ENCODE measurements around the gene LRFN3.
"Not testable (repeated sequence)": the region's sequence is repeated elsewhere in the genome, so short reads cannot be mapped to it uniquely, and the experiment has no call there.

The LRFN3 gene

GRCh38 chr19:35960432-35960972 lies 24.3 kb downstream of the LRFN3 start:
- H3K9me3 ChIP-seq (ENCODE audit: insufficient read depth, low read depth, low read length), result no peaks in the 10 kb centered on the region
- H3K9ac ChIP-seq (ENCODE audit: low read depth, low read length), result no peak overlapping the region
- H3K36me3 ChIP-seq (ENCODE audit: insufficient read depth, low read depth, low read length), result no peaks in the 10 kb centered on the region
- no peak overlapping the region for H3K4me3 ChIP-seq (ENCODE audit: low read length)
- no peaks in the 10 kb centered on the region for H3K4me1 ChIP-seq (ENCODE audit: insufficient read depth, low read length)
- H3K27me3 ChIP-seq (ENCODE audit: insufficient read depth, low read length), result peaks cover 63% of the 10 kb centered on the region
- no peak overlapping the region for H3K27ac ChIP-seq (ENCODE audit: low read length)

GRCh38 chr19:35963514-35963913 lies 27.3 kb downstream of the LRFN3 start:
- H3K4me1 ChIP-seq (ENCODE audit: insufficient read depth, low read length), result no peaks in the 10 kb centered on the region
- no peak overlapping the region for H3K9ac ChIP-seq (ENCODE audit: low read depth, low read length)
- H3K36me3 ChIP-seq (ENCODE audit: insufficient read depth, low read depth, low read length), result no peaks in the 10 kb centered on the region
- no peak overlapping the region for H3K27ac ChIP-seq (ENCODE audit: low read length)
- H3K4me3 ChIP-seq (ENCODE audit: low read length), result no peak overlapping the region
- H3K9me3 ChIP-seq (ENCODE audit: insufficient read depth, low read depth, low read length), result no peaks in the 10 kb centered on the region
- H3K27me3 ChIP-seq (ENCODE audit: insufficient read depth, low read length), result peaks cover 43% of the 10 kb centered on the region

GRCh38 chr19:35966771-35967170 lies 30.6 kb downstream of the LRFN3 start:
- no peaks in the 10 kb centered on the region for H3K4me1 ChIP-seq (ENCODE audit: insufficient read depth, low read length)
- H3K27me3 ChIP-seq (ENCODE audit: insufficient read depth, low read length), result peaks cover 11% of the 10 kb centered on the region

GRCh38 chr19:35973487-35973886 lies 37.3 kb downstream of the LRFN3 start:
- no peaks in the 10 kb centered on the region for H3K9me3 ChIP-seq (ENCODE audit: insufficient read depth, low read depth, low read length)
- H3K27ac ChIP-seq (ENCODE audit: low read length), result no peak overlapping the region
- H3K36me3 ChIP-seq (ENCODE audit: insufficient read depth, low read depth, low read length), result no peaks in the 10 kb centered on the region
- H3K4me3 ChIP-seq (ENCODE audit: low read length), result no peak overlapping the region
- no peaks in the 10 kb centered on the region for H3K27me3 ChIP-seq (ENCODE audit: insufficient read depth, low read length)
- no peak overlapping the region for H3K9ac ChIP-seq (ENCODE audit: low read depth, low read length)
- H3K4me1 ChIP-seq (ENCODE audit: insufficient read depth, low read length), result no peaks in the 10 kb centered on the region

More at GRCh38 chr19:35966771-35967170, 30.6 kb downstream of the LRFN3 start:
- H3K4me3 ChIP-seq (ENCODE audit: low read length), result no peak overlapping the region
- H3K27ac ChIP-seq (ENCODE audit: low read length), result no peak overlapping the region
- no peaks in the 10 kb centered on the region for H3K36me3 ChIP-seq (ENCODE audit: insufficient read depth, low read depth, low read length)
- no peaks in the 10 kb centered on the region for H3K9me3 ChIP-seq (ENCODE audit: insufficient read depth, low read depth, low read length)
- no peak overlapping the region for H3K9ac ChIP-seq (ENCODE audit: low read depth, low read length)

- Histone ChIP-seq H3K4me1 (ENCODE audit: insufficient read depth, low read length) (no peaks in the 10 kb centered on the region), H3K9ac (ENCODE audit: low read depth, low read length) (no peak overlapping the region), H3K4me3 (ENCODE audit: low read length) (no peak overlapping the region), H3K27ac (ENCODE audit: low read length) (no peak overlapping the region), H3K9me3 (ENCODE audit: insufficient read depth, low read depth, low read length) (no peaks in the 10 kb centered on the region), H3K36me3 (ENCODE audit: insufficient read depth, low read depth, low read length) (no peaks in the 10 kb centered on the region), H3K27me3 (ENCODE audit: insufficient read depth, low read length) (0 out of 2 replicates have a peak, but pooled peaks cover 4% of the 10 kb centered on the region)
Measured at GRCh38 chr19:35975608-35976214, 39.5 kb downstream of the LRFN3 start.

- no peaks in the 10 kb centered on the region for H3K36me3 ChIP-seq (ENCODE audit: insufficient read depth, low read depth, low read length)
- H3K27ac ChIP-seq (ENCODE audit: low read length), result no peak overlapping the region
- H3K27me3 ChIP-seq (ENCODE audit: insufficient read depth, low read length), result peaks cover 7% of the 10 kb centered on the region; the same call in 1 of the 2 replicates
- no peak overlapping the region for H3K9ac ChIP-seq (ENCODE audit: low read depth, low read length)
- no peaks in the 10 kb centered on the region for H3K4me1 ChIP-seq (ENCODE audit: insufficient read depth, low read length)
- H3K4me3 ChIP-seq (ENCODE audit: low read length), result no peak overlapping the region
- no peaks in the 10 kb centered on the region for H3K9me3 ChIP-seq (ENCODE audit: insufficient read depth, low read depth, low read length)
Measured at GRCh38 chr19:35977446-35978222, 41.5 kb downstream of the LRFN3 start.

GRCh38 chr19:35978271-35978670 lies 42.1 kb downstream of the LRFN3 start:
- H3K27me3 ChIP-seq (ENCODE audit: insufficient read depth, low read length), result peaks cover 11% of the 10 kb centered on the region; the same call in 1 of the 2 replicates
- H3K9ac ChIP-seq (ENCODE audit: low read depth, low read length), result no peak overlapping the region
- no peak overlapping the region for H3K4me3 ChIP-seq (ENCODE audit: low read length)
- no peaks in the 10 kb centered on the region for H3K36me3 ChIP-seq (ENCODE audit: insufficient read depth, low read depth, low read length)
- H3K4me1 ChIP-seq (ENCODE audit: insufficient read depth, low read length), result no peaks in the 10 kb centered on the region
- no peak overlapping the region for H3K27ac ChIP-seq (ENCODE audit: low read length)
- no peaks in the 10 kb centered on the region for H3K9me3 ChIP-seq (ENCODE audit: insufficient read depth, low read depth, low read length)

GRCh38 chr19:35978832-35979365 lies 42.7 kb downstream of the LRFN3 start:
- Histone ChIP-seq H3K27me3 (ENCODE audit: insufficient read depth, low read length) (peaks cover 17% of the 10 kb centered on the region; the same call in 1 of the 2 replicates), H3K4me1 (ENCODE audit: insufficient read depth, low read length) (no peaks in the 10 kb centered on the region), H3K27ac (ENCODE audit: low read length) (no peak overlapping the region), H3K36me3 (ENCODE audit: insufficient read depth, low read depth, low read length) (no peaks in the 10 kb centered on the region), H3K9me3 (ENCODE audit: insufficient read depth, low read depth, low read length) (no peaks in the 10 kb centered on the region), H3K9ac (ENCODE audit: low read depth, low read length) (no peak overlapping the region), H3K4me3 (ENCODE audit: low read length) (no peak overlapping the region)

GRCh38 chr19:35980997-35981396 lies 44.8 kb downstream of the LRFN3 start:
- not testable (repeated sequence) for H3K27ac ChIP-seq (ENCODE audit: low read length); H3K4me1 ChIP-seq (ENCODE audit: insufficient read depth, low read length); H3K4me3 ChIP-seq (ENCODE audit: low read length); H3K36me3 ChIP-seq (ENCODE audit: insufficient read depth, low read depth, low read length); H3K9ac ChIP-seq (ENCODE audit: low read depth, low read length); H3K9me3 ChIP-seq (ENCODE audit: insufficient read depth, low read depth, low read length)
- peaks cover 37% of the 10 kb centered on the region for H3K27me3 ChIP-seq (ENCODE audit: insufficient read depth, low read length)

- Histone ChIP-seq H3K36me3 (ENCODE audit: insufficient read depth, low read depth, low read length) (no peaks in the 10 kb centered on the region), H3K9ac (ENCODE audit: low read depth, low read length) (no peak overlapping the region), H3K27ac (ENCODE audit: low read length) (no peak overlapping the region), H3K4me3 (ENCODE audit: low read length) (no peak overlapping the region), H3K27me3 (ENCODE audit: insufficient read depth, low read length) (peaks cover 52% of the 10 kb centered on the region), H3K4me1 (ENCODE audit: insufficient read depth, low read length) (no peaks in the 10 kb centered on the region), H3K9me3 (ENCODE audit: insufficient read depth, low read depth, low read length) (no peaks in the 10 kb centered on the region)
Measured at GRCh38 chr19:35983177-35983576, 47.0 kb downstream of the LRFN3 start.

GRCh38 chr19:35986111-35986510 lies 49.9 kb downstream of the LRFN3 start:
- Histone ChIP-seq H3K4me3 (ENCODE audit: low read length) (no peak overlapping the region), H3K27me3 (ENCODE audit: insufficient read depth, low read length) (peaks cover 56% of the 10 kb centered on the region), H3K9me3 (ENCODE audit: insufficient read depth, low read depth, low read length) (no peaks in the 10 kb centered on the region), H3K36me3 (ENCODE audit: insufficient read depth, low read depth, low read length) (no peaks in the 10 kb centered on the region), H3K27ac (ENCODE audit: low read length) (no peak overlapping the region), H3K9ac (ENCODE audit: low read depth, low read length) (no peak overlapping the region), H3K4me1 (ENCODE audit: insufficient read depth, low read length) (no peaks in the 10 kb centered on the region)
